ENCODE data around the gene IGSF1. TPM values are rescaled to one million over a fixed set of nuclear protein-coding genes. Genes with fewer than 3 reads are reported as not detected.

The IGSF1 gene
- total and polyA plus RNA-seq, 12 donors, result 0.19 to 21.4 (median 4.2) TPM

GRCh38 chrX:131306601-131307000 lies 17.5 kb upstream of the IGSF1 start:
- Histone ChIP-seq H3K4me3 (no peak overlapping the region), H3K27ac (no peak overlapping the region), H3K27me3 (peaks cover 0 to 52% (median 0%) of the 10 kb centered on the region in 7 donors), H3K4me1 (no peaks in the 10 kb centered on the region), H3K36me3 (no peaks in the 10 kb centered on the region), H3K9me3 (no peaks in the 10 kb centered on the region)
- DNase-seq (no peak), ATAC-seq (no peak)
- 22 to 24% methylated on average over 1 of the region's 1 CpG for WGBS, 2 donors
- no peak for TF ChIP-seq CTCF (IDR thresholded peaks at IDR 0.05)
- intact Hi-C loops (cut with DNase I), result no loop called here

- peaks cover 0 to 57% (median 0%) of the 10 kb centered on the region in 7 donors for H3K27me3 ChIP-seq
- no peaks in the 10 kb centered on the region for H3K4me1 ChIP-seq
- no peak overlapping the region for H3K27ac ChIP-seq
- no peak for TF ChIP-seq CTCF (IDR thresholded peaks at IDR 0.05)
- 33 to 56% methylated on average over 2 of the region's 2 CpGs for WGBS, 2 donors
- ATAC-seq (no peak), DNase-seq (no peak)
- intact Hi-C loops (cut with DNase I), result no loop called here
- H3K36me3 ChIP-seq, result no peaks in the 10 kb centered on the region
- H3K4me3 ChIP-seq, result no peak overlapping the region
- no peaks in the 10 kb centered on the region for H3K9me3 ChIP-seq
Observed at GRCh38 chrX:131305926-131306325, 16.8 kb upstream of the IGSF1 start.

GRCh38 chrX:131302701-131303100 lies 13.6 kb upstream of the IGSF1 start:
- ATAC-seq (no peak), DNase-seq (no peak)
- H3K27ac ChIP-seq, result no peak overlapping the region
- peaks cover 0 to 60% (median 0%) of the 10 kb centered on the region in 7 donors for H3K27me3 ChIP-seq
- no peak for TF ChIP-seq CTCF (IDR thresholded peaks at IDR 0.05)
- H3K36me3 ChIP-seq, result no peaks in the 10 kb centered on the region
- WGBS, 2 donors, result 85 to 89% methylated on average over 3 of the region's 3 CpGs
- H3K4me1 ChIP-seq, result no peaks in the 10 kb centered on the region
- no peak overlapping the region for H3K4me3 ChIP-seq
- H3K9me3 ChIP-seq, result no peaks in the 10 kb centered on the region
- intact Hi-C loops (cut with DNase I), result no loop called here

DNA sequence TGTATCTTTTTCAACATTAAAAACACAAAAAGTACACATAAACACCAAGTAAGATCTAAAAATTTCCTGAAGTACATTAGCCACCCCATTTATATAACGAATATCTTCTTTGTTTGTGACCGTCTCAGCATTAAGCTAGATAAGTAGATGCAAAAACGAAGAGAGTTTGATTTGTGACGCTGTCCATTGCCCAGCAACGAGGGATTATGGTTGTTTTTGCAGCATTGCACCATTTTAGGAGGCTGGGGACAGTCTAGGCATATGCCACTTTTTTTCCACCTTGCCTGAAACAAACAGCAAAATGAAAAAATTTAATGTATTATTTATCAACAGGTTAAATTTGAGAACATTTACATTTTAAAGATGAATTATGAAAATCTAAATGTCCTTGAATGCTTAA lies 12.0 kb upstream of the IGSF1 start:
- 60 to 64% methylated on average over 5 of the region's 5 CpGs for WGBS, 2 donors
- no peaks in the 10 kb centered on the region for H3K4me1 ChIP-seq
- DNase-seq, result no peak
- H3K4me3 ChIP-seq, result no peak overlapping the region
- no peak overlapping the region for H3K27ac ChIP-seq
- intact Hi-C loops (cut with DNase I), result no loop called here
- ATAC-seq, result no peak
- H3K36me3 ChIP-seq, result no peaks in the 10 kb centered on the region
- H3K27me3 ChIP-seq, result peaks cover 0 to 70% (median 0%) of the 10 kb centered on the region in 7 donors
- no peaks in the 10 kb centered on the region for H3K9me3 ChIP-seq
- no peak for TF ChIP-seq CTCF (IDR thresholded peaks at IDR 0.05)

Data from heart right ventricle (tissue), 16 donors.